Endothelial cell of umbilical vein (primary cell): ENCODE data around the gene HDHD5. TPM values are rescaled to one million over a fixed set of nuclear protein-coding genes. Genes with fewer than 3 reads are reported as not detected.

Experiments
- BruUV-seq: library from RNA; stranded (reverse); fragments of 400-500 nt; replicated peaks from 2 replicates; lab custom pipeline; 2021; lab: Mats Ljungman, UMichigan
- CTCF ChIA-PET: fragments of 300-600, 350-600 bp; sonication (Branson Sonifier 250); formaldehyde crosslinking; loops from one replicate; lab custom pipeline; 2021; ENCODE audit warnings: antibody characterized with exemption, inconsistent platforms; lab: Charles Lee
- POLR2A ChIA-PET: fragments of 300-600, 350-600 bp; sonication (Branson Sonifier 250); formaldehyde crosslinking; loops from one replicate; lab custom pipeline; 2021; ENCODE audit warnings: antibody characterized with exemption, inconsistent platforms; lab: Charles Lee
- DNase-seq: peaks from one replicate; pipeline ENCODE4 v3.0.0-alpha.2; 2011; ENCODE audit warnings: low read depth, low spot score
- FAIRE-seq: peaks from 2 replicates; lab custom pipeline; 2011; peaks lifted over from hg19 to GRCh38; lab: Jason Lieb, UNC
- H2AFZ ChIP-seq: 2 replicates; pipeline ENCODE4 v1.6.0; 2012; ENCODE audit warnings: low read depth, low read length, control low read depth, inconsistent platforms
- H3K27ac ChIP-seq: 2 replicates; pipeline ENCODE4 v1.5.1; 2011; ENCODE audit warnings: low read depth, mild to moderate bottlenecking, control low read depth, low read length, moderate library complexity; ENCODE audit not compliant: insufficient read depth
- H3K27me3 ChIP-seq, 2 experiments: 2 replicates each; pipeline versions ENCODE4 v1.6.0 to v1.6.1; 2011; ENCODE audit warnings: low read length in 2 of 2, mixed read lengths in 1 of 2; ENCODE audit not compliant: control insufficient read depth in 2 of 2, insufficient read depth in 2 of 2
- H3K36me3 ChIP-seq, 2 experiments: 2 replicates in 1 of 2; 3 replicates in 1 of 2; pipeline ENCODE4 v1.5.1; 2011; ENCODE audit warnings: low read length in 2 of 2, mild to moderate bottlenecking in 1 of 2, moderate library complexity in 1 of 2; ENCODE audit not compliant: control insufficient read depth in 2 of 2, insufficient read depth in 2 of 2; ENCODE audit errors: extremely low read depth in 1 of 2
- H3K4me1 ChIP-seq: 3 replicates; pipeline ENCODE4 v1.5.1; 2011; ENCODE audit warnings: mild to moderate bottlenecking, low read length; ENCODE audit not compliant: control insufficient read depth, insufficient read depth; ENCODE audit errors: extremely low read depth
- H3K4me2 ChIP-seq: 2 replicates; pipeline ENCODE4 v1.6.1; 2011; ENCODE audit warnings: low read length, control low read depth, mixed read lengths; ENCODE audit not compliant: insufficient read depth
- H3K4me3 ChIP-seq, 3 experiments: fragments of 200-600 bp in 1 of 3; sonication (generic), shearing (Covaris generic) in 1 of 3; replicated peaks in 1 of 3; 2 replicates each; pipeline ENCODE4 v1.5.1; 2011 to 2016; ENCODE audit warnings: control low read depth in 3 of 3, low read length in 3 of 3, mild to moderate bottlenecking in 2 of 3, inconsistent platforms in 1 of 3, low read depth in 1 of 3, moderate library complexity in 1 of 3; ENCODE audit not compliant: insufficient read depth in 1 of 3
- H3K79me2 ChIP-seq: 2 replicates; pipeline ENCODE4 v1.6.0; 2012; ENCODE audit warnings: low read length, inconsistent platforms; ENCODE audit not compliant: control insufficient read depth, insufficient read depth
- H3K9ac ChIP-seq: replicated peaks from 2 replicates; pipeline ENCODE3; 2011; ENCODE audit warnings: low read length, control low read depth; ENCODE audit not compliant: insufficient read depth; ENCODE audit errors: extremely low read depth
- H3K9me1 ChIP-seq: replicated peaks from 3 replicates; pipeline ENCODE4 v1.6.0; 2011; ENCODE audit warnings: mild to moderate bottlenecking, low read length; ENCODE audit not compliant: control insufficient read depth, insufficient read depth; ENCODE audit errors: extremely low read depth
- H3K9me3 ChIP-seq: replicated peaks from 2 replicates; pipeline ENCODE4 v1.5.1; 2012; ENCODE audit warnings: low read length, inconsistent platforms; ENCODE audit not compliant: control insufficient read depth, insufficient read depth
- H4K20me1 ChIP-seq: replicated peaks from 2 replicates; pipeline ENCODE3; 2011; ENCODE audit warnings: mild to moderate bottlenecking, low read length; ENCODE audit not compliant: control insufficient read depth, insufficient read depth; ENCODE audit errors: extremely low read depth
- CTCF ChIP-seq, 2 donors: IDR thresholded peaks; 1 replicate in 1 of 2; 2 replicates in 1 of 2; pipeline ENCODE4 v1.5.1; 2011; ENCODE audit warnings: low read length in 2 of 2, mild to moderate bottlenecking in 2 of 2, moderate library complexity in 2 of 2, control low read depth in 1 of 2, inconsistent platforms in 1 of 2, low read depth in 1 of 2; ENCODE audit not compliant: insufficient read depth in 1 of 2; ENCODE audit errors: extremely low read depth in 1 of 2
- EZH2 ChIP-seq: IDR thresholded peaks from 2 replicates; pipeline ENCODE4 v1.6.1; 2012; ENCODE audit warnings: borderline replicate concordance, low read depth, mild to moderate bottlenecking, moderate library complexity, low read length, inconsistent platforms; ENCODE audit not compliant: severe bottlenecking
- FOS ChIP-seq: IDR thresholded peaks from 2 replicates; pipeline ENCODE4 v1.6.1; 2011; ENCODE audit warnings: mild to moderate bottlenecking, low read length, moderate library complexity, borderline replicate concordance; ENCODE audit not compliant: insufficient read depth
- GATA2 ChIP-seq: IDR thresholded peaks from 2 replicates; pipeline ENCODE4 v1.7.0; 2011; ENCODE audit warnings: low read depth, mild to moderate bottlenecking, moderate library complexity, mixed read lengths, low read length; ENCODE audit not compliant: insufficient read length, insufficient read depth
- JUN ChIP-seq: IDR thresholded peaks from 2 replicates; pipeline ENCODE4 v1.6.1; 2011; ENCODE audit warnings: borderline replicate concordance, low read depth; ENCODE audit not compliant: insufficient read length, insufficient read depth
- MYC ChIP-seq: IDR thresholded peaks from one replicate; pipeline ENCODE4 v1.6.1; 2011; ENCODE audit warnings: mild to moderate bottlenecking, low read depth, low read length
- POLR2A ChIP-seq: IDR thresholded peaks from 2 replicates; pipeline ENCODE4 v1.6.1; 2012; ENCODE audit warnings: low read depth, mild to moderate bottlenecking, control low read depth, low read length
- POLR2AphosphoS5 ChIP-seq: IDR thresholded peaks from 2 replicates; pipeline ENCODE4 v1.6.1; 2012; ENCODE audit warnings: low read depth, mild to moderate bottlenecking, control low read depth, low read length, moderate library complexity; ENCODE audit not compliant: insufficient read depth
- dilution Hi-C: fragments of 300-500 bp; cut with MboI; formaldehyde crosslinking; loops from one replicate; pipeline ENCODE4 v1.15.0; 2019; ENCODE audit warnings: low sequenced_read_pairs; ENCODE audit not compliant: extremely low pct_ligation_motif_present
- intact Hi-C: fragments of 100-400 bp; cut with micrococcal nuclease; formaldehyde crosslinking; loops from one replicate; pipeline ENCODE4 v1.10.0; 2022
- polyA plus RNA-seq, 4 experiments: library from polyadenylated mRNA; depleted of rRNA in 3 of 4; stranded (reverse) in 3 of 4; unstranded in 1 of 4; fragments of >200 nt; gene quantifications; 2 replicates each; pipeline versions ENCODE4 v1.2.1 to v1.2.3, GENCODE V29; 2011 to 2012; ENCODE audit warnings: missing spikeins in 1 of 4
- total RNA-seq: library from RNA; stranded (reverse); gene quantifications from 2 replicates; pipeline ENCODE4 v1.2.3, GENCODE V29; 2021
- TF ChIP-seq, protein P1 (sequence below): IDR thresholded peaks from 2 replicates; pipeline ENCODE4 v1.6.1; 2011; ENCODE audit not compliant: insufficient read depth, insufficient read length

Gene HDHD5
- total and polyA plus RNA-seq, 2 donors (not counting 3 experiments of a cell fraction or from before 2014, with no cell fraction given): 28.1 to 54.1 TPM

DNA sequence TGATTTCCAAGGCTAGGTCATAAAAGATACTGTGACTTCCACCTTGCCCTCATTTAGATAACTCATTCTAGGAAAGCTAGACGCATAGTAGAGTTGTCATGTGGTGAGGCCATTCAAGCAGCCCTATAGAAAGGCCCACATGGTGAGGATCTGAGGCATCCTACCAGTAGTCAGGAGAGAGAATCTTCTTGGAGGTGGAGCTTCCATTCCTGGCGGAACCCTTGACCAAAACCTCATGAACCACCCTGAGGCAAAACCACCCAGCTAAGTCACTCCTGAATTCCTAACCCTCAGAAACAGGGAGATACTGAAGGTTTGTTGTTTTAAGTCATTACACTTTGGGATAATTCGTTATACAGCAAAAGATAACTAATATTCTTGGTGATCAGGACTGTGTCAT is 2.9 kb upstream of the HDHD5 start:
- no TSS peak for BruUV-seq
- ChIA-PET CTCF (interaction anchor here (2.8 to 9.1 kb wide), 2 partner anchors 10 to 340 kb away, joined by 11 to 77 read pairs; no protein-coding TSS in a partner anchor), POLR2A (no interaction called here)
- H3K36me3 ChIP-seq: no peaks in the 10 kb centered on the region
- intact Hi-C loops (no loop called here), dilution Hi-C loops (no loop called here)
- H4K20me1 ChIP-seq: no peaks in the 10 kb centered on the region
- no peak for FAIRE-seq
- H3K79me2 ChIP-seq: peaks cover 8% of the 10 kb centered on the region
- no peak overlapping the region for H3K4me3 ChIP-seq
- TF ChIP-seq POLR2A (no peak), CTCF (IDR thresholded peaks at IDR 0.05; ENCODE audit: extremely low read depth in 1 of 2, insufficient read depth in 1 of 2, low read depth in 1 of 2, low read length in 2 of 2) (no peak), GATA2 (no peak), EZH2 (no peak), POLR2AphosphoS5 (no peak), MYC (no peak), FOS (no peak), JUN (no peak)
- TF ChIP-seq, protein P1, sequence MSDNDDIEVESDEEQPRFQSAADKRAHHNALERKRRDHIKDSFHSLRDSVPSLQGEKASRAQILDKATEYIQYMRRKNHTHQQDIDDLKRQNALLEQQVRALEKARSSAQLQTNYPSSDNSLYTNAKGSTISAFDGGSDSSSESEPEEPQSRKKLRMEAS: no peak
- no peaks in the 10 kb centered on the region for H3K9me3 ChIP-seq
- no peaks in the 10 kb centered on the region for H3K9me1 ChIP-seq
- H3K4me1 ChIP-seq: peaks cover 15% of the 10 kb centered on the region
- no peak overlapping the region for H2AFZ ChIP-seq
- H3K27ac ChIP-seq: no peak overlapping the region
- no peak overlapping the region for H3K4me2 ChIP-seq
- no peaks in the 10 kb centered on the region for H3K27me3 ChIP-seq
- no peak for DNase-seq
- no peak overlapping the region for H3K9ac ChIP-seq
